ENCODE measurements around the gene SPATA31C1.

DNA sequence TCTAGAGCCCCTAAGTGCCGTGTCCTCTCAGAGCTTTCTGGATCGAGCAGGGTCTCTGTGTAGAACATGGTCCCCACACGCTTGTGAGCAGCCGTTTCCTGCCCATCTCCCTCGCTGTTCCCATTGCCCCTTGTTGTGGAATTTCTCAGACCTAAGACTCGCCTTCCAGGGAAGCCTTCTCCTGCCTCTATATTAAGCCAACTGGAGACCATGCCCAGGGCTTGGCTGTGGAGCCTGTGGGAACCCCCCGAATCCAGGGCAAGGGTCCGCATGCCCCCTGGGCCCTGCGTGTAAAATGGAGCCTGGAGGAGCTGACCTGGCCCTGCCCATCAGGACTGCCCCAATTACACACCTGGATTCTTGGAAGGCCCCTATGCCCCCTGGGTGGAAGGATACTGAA, 49.6 kb upstream of the SPATA31C1 start:
- TF ChIP-seq POLR2A (IDR thresholded peaks at IDR 0.05) (no peak), POLR2AphosphoS5 (IDR thresholded peaks at IDR 0.05) (no peak)
- TF ChIP-seq, protein P1, sequence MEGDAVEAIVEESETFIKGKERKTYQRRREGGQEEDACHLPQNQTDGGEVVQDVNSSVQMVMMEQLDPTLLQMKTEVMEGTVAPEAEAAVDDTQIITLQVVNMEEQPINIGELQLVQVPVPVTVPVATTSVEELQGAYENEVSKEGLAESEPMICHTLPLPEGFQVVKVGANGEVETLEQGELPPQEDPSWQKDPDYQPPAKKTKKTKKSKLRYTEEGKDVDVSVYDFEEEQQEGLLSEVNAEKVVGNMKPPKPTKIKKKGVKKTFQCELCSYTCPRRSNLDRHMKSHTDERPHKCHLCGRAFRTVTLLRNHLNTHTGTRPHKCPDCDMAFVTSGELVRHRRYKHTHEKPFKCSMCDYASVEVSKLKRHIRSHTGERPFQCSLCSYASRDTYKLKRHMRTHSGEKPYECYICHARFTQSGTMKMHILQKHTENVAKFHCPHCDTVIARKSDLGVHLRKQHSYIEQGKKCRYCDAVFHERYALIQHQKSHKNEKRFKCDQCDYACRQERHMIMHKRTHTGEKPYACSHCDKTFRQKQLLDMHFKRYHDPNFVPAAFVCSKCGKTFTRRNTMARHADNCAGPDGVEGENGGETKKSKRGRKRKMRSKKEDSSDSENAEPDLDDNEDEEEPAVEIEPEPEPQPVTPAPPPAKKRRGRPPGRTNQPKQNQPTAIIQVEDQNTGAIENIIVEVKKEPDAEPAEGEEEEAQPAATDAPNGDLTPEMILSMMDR (IDR thresholded peaks at IDR 0.05) = no peak

Data from breast epithelium (tissue), 3 donors.